Epithelial cell of proximal tubule (primary cell): Measurements from ENCODE around the gene CADM1. TPM values are rescaled to one million over a fixed set of nuclear protein-coding genes. Genes with fewer than 3 reads are reported as not detected.

Experiments used
- DNase-seq: peaks from one replicate; pipeline ENCODE4 v3.0.0-alpha.2; 2011; ENCODE audit warnings: low read depth
- H3K4me3 ChIP-seq: 2 replicates; pipeline ENCODE4 v1.5.1; 2011; ENCODE audit warnings: low read depth, mild to moderate bottlenecking, low read length
- CTCF ChIP-seq: conservative IDR thresholded peaks from 2 replicates; pipeline ENCODE4 v1.5.1; 2012; ENCODE audit warnings: low read depth, mild to moderate bottlenecking, low read length
- total RNA-seq: library from RNA; depleted of rRNA; stranded (reverse); fragments of >200 nt; gene quantifications from 2 replicates; pipeline ENCODE4 v1.2.3, GENCODE V29; 2015

The CADM1 gene
- total RNA-seq, 1 donor from 2014 or later, result 21.3 TPM

GRCh38 chr11:115453693-115454490, 50.3 kb downstream of the CADM1 start:
- no peak for TF ChIP-seq CTCF
- no peak overlapping the region for H3K4me3 ChIP-seq
- no peak for DNase-seq

- no peak for DNase-seq
- H3K4me3 ChIP-seq, result no peak overlapping the region
- TF ChIP-seq CTCF, result no peak
Observed at GRCh38 chr11:115452241-115452640, 52.0 kb downstream of the CADM1 start.

GRCh38 chr11:115450519-115450918, 53.7 kb downstream of the CADM1 start:
- no peak for DNase-seq
- no peak for TF ChIP-seq CTCF

GRCh38 chr11:115447273-115447864, 56.8 kb downstream of the CADM1 start:
- DNase-seq, result no peak
- H3K4me3 ChIP-seq, result no peak overlapping the region
- no peak for TF ChIP-seq CTCF

More at GRCh38 chr11:115450519-115450918, 53.7 kb downstream of the CADM1 start:
- H3K4me3 ChIP-seq, result no peak overlapping the region

- no peak overlapping the region for H3K4me3 ChIP-seq
- TF ChIP-seq CTCF, result no peak
- DNase-seq, result no peak
Observed at GRCh38 chr11:115446214-115446613, 58.0 kb downstream of the CADM1 start.

GRCh38 chr11:115444542-115444941, 59.7 kb downstream of the CADM1 start:
- TF ChIP-seq CTCF, result no peak
- DNase-seq, result no peak
- no peak overlapping the region for H3K4me3 ChIP-seq
